HL-60 (cell line): ENCODE measurements around the gene COL20A1.

Experiments
- POLR2AphosphoS5 ChIP-seq: IDR thresholded peaks from 2 replicates; pipeline ENCODE4 v1.6.1; 2012; ENCODE audit warnings: low read depth
- TF ChIP-seq, protein P1 (sequence below): IDR thresholded peaks from one replicate; pipeline ENCODE4 v1.5.1; 2011; ENCODE audit warnings: low read length, control low read depth, inconsistent platforms; ENCODE audit not compliant: insufficient read depth
- TF ChIP-seq, protein P2 (sequence below): IDR thresholded peaks from 2 replicates; pipeline ENCODE4 v1.6.1; 2012; ENCODE audit warnings: low read depth; ENCODE audit not compliant: insufficient replicate concordance

DNA sequence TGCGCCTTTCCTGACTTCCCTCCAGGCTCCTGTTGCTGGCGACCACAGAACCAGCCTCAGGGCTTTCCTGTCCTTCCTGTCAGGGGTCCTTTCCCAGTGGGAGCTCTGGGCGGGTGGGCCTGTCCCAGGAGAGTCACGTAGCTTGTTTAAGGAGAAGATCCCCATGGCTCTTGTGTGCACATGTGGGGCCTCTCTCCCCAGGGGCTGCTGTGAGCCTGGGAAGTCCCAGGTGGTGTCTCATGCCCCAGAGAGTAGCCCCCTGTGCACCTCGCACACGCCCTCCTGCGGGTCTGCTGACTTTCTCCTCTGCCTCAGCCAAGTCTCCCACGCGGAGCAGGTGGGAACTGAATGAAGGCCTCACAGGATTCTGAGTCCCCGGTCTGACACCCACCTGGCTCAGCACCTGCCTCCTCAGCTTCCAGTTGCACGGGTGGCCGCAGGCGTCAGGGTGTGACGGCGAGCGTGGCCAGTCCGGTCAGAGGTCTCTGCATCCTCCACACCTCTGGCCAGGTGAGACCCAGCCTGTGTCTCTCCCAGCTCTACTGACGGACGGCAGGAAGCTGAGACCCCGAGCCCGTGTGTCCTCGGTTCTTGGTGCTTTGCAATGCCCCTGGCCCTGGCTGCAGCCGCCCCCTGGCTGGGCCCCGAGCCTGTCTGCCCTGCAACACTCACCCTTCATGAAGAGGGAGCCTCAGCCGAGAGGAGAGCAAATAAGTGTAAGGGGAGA lies 33.1 kb upstream of the COL20A1 start:
- TF ChIP-seq, protein P1, sequence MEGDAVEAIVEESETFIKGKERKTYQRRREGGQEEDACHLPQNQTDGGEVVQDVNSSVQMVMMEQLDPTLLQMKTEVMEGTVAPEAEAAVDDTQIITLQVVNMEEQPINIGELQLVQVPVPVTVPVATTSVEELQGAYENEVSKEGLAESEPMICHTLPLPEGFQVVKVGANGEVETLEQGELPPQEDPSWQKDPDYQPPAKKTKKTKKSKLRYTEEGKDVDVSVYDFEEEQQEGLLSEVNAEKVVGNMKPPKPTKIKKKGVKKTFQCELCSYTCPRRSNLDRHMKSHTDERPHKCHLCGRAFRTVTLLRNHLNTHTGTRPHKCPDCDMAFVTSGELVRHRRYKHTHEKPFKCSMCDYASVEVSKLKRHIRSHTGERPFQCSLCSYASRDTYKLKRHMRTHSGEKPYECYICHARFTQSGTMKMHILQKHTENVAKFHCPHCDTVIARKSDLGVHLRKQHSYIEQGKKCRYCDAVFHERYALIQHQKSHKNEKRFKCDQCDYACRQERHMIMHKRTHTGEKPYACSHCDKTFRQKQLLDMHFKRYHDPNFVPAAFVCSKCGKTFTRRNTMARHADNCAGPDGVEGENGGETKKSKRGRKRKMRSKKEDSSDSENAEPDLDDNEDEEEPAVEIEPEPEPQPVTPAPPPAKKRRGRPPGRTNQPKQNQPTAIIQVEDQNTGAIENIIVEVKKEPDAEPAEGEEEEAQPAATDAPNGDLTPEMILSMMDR, result no peak
- TF ChIP-seq POLR2AphosphoS5, result no peak
- TF ChIP-seq, protein P2, sequence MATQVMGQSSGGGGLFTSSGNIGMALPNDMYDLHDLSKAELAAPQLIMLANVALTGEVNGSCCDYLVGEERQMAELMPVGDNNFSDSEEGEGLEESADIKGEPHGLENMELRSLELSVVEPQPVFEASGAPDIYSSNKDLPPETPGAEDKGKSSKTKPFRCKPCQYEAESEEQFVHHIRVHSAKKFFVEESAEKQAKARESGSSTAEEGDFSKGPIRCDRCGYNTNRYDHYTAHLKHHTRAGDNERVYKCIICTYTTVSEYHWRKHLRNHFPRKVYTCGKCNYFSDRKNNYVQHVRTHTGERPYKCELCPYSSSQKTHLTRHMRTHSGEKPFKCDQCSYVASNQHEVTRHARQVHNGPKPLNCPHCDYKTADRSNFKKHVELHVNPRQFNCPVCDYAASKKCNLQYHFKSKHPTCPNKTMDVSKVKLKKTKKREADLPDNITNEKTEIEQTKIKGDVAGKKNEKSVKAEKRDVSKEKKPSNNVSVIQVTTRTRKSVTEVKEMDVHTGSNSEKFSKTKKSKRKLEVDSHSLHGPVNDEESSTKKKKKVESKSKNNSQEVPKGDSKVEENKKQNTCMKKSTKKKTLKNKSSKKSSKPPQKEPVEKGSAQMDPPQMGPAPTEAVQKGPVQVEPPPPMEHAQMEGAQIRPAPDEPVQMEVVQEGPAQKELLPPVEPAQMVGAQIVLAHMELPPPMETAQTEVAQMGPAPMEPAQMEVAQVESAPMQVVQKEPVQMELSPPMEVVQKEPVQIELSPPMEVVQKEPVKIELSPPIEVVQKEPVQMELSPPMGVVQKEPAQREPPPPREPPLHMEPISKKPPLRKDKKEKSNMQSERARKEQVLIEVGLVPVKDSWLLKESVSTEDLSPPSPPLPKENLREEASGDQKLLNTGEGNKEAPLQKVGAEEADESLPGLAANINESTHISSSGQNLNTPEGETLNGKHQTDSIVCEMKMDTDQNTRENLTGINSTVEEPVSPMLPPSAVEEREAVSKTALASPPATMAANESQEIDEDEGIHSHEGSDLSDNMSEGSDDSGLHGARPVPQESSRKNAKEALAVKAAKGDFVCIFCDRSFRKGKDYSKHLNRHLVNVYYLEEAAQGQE, result no peak
